Heart right ventricle (tissue), 16 donors: Measurements from ENCODE around the gene FBXO15. TPM values are rescaled to one million over a fixed set of nuclear protein-coding genes. Genes with fewer than 3 reads are reported as not detected.

ENCODE experiments used
- ATAC-seq, 8 donors: fragments of 200-7000 bp; cut with Tn5 transposase; one replicate each; pipeline ENCODE4 v1.9.1; 2020; ENCODE audit warnings: mild to moderate bottlenecking in 8 of 8, moderate library complexity in 8 of 8, moderate number of reproducible peaks in 1 of 8
- DNase-seq, 2 donors: peaks; one replicate each; pipeline ENCODE4 v3.0.0-alpha.2; 2020
- H3K27ac ChIP-seq, 10 donors: fragments of 200-600 bp; sonication (generic) in 2 of 10; one replicate each; pipeline versions ENCODE4 v1.5.0 to v1.8.0; 2020 to 2022; ENCODE audit warnings: mild to moderate bottlenecking in 3 of 10
- H3K27me3 ChIP-seq, 7 donors: fragments of 200-600 bp; one replicate each; pipeline ENCODE4 v1.8.0; 2021 to 2022; ENCODE audit warnings: mild to moderate bottlenecking in 2 of 7
- H3K36me3 ChIP-seq, 9 donors: fragments of 200-600 bp; sonication (generic) in 1 of 9; one replicate each; pipeline versions ENCODE4 v1.5.0 to v1.8.0; 2020 to 2022; ENCODE audit warnings: mild to moderate bottlenecking in 2 of 9
- H3K4me1 ChIP-seq, 9 donors: fragments of 200-600 bp; sonication (generic) in 1 of 9; one replicate each; pipeline versions ENCODE4 v1.5.0 to v1.8.0; 2020 to 2022; ENCODE audit warnings: mild to moderate bottlenecking in 4 of 9
- H3K4me3 ChIP-seq, 10 donors: fragments of 200-600 bp; sonication (generic) in 2 of 10; one replicate each; pipeline versions ENCODE4 v1.5.0 to v1.8.0; 2020 to 2022; ENCODE audit warnings: mild to moderate bottlenecking in 7 of 10, moderate library complexity in 2 of 10
- H3K9me3 ChIP-seq, 11 donors: fragments of 200-600 bp in 10 of 11; sonication (generic) in 2 of 11; one replicate each; pipeline versions ENCODE4 v1.5.0 to v1.8.0; 2013 to 2022; ENCODE audit warnings: mild to moderate bottlenecking in 2 of 11, control low read depth in 1 of 11, moderate library complexity in 1 of 11
- CTCF ChIP-seq, 9 donors: fragments of 200-600 bp; sonication (generic) in 2 of 9; IDR thresholded peaks; one replicate each; pipeline versions ENCODE4 v1.5.0 to v1.8.0; 2021 to 2022; ENCODE audit warnings: antibody characterized with exemption in 9 of 9, mild to moderate bottlenecking in 5 of 9, moderate library complexity in 1 of 9
- WGBS, 2 donors: extraction: QIAGEN DNeasy Blood & Tissue Kit; methylation state at CpG; one replicate each; pipeline ENCODE4 v1.1.7; 2013; ENCODE audit warnings: inconsistent platforms in 1 of 2; 5-methylcytosine and 5-hydroxymethylcytosine counted together
- intact Hi-C, 10 donors: fragments of 100-400 bp; cut with DNase I; formaldehyde crosslinking; loops; one replicate each; pipeline versions ENCODE4 v1.11.1 to v1.14.2; 2022
- polyA plus RNA-seq, 2 donors: library from polyadenylated mRNA; stranded (reverse); fragments of 200-250 nt; gene quantifications; one replicate each; pipeline ENCODE4 v1.2.3, GENCODE V29; 2013
- total RNA-seq, 10 donors: library from RNA; stranded (reverse); fragmentation: NEBNext Ultra II Directional in 3 of 10; extraction: Animal tissue kit (Norgen Biotek cat#: 25700) in 3 of 10; gene quantifications; one replicate each; pipeline versions ENCODE4 v1.2.1 to v1.2.4, GENCODE V29; 2021 to 2023
- donor health status: Arrhythmogenic right ventricular cardiomyopathy.
- donor health status: ischemic (EF 13 %, LVEDD 7.1; RV severe dilation, severe dysfunction).
- donor health status: healthy with polysubstance abuse.
- donor health status: DM: no; HTN: yes; CAD: no.
- donor health status: DM: no; HTN: no; CAD: no.
- donor health status: ischemic (EF 25% LVEDD 6.9; RV normal size, moderate dysfunction).
- donor health status: ischemic (EF 25% LVEDD 5.7; RV mildly dilated, moderate dysfunction).
- donor health status: healthy.
- donor health status: DM: yes; HTN: yes; CAD: no.
- donor health status: Ischemic cardiomyopathy.
- donor health status: ischemic (EF 35%, LVEDD 5.7; RV mildly dilated, moderate dysfunction).
- donor health status: nonischemic (EF 11% LVEDD 7.7; RV severe dilation, severe dysfunction).
- donor health status: DM: yes; HTN: yes; CAD: no.
- donor health status: PGD.
- donor health status: ischemic (EF 29% LVEDD 5.4; RV normal size, mild dysfunction).
- donor health status: nonischemic (EF 23%, LVEDD 6.1; RV moderate dilation, normal function).

FBXO15 gene
- total and polyA plus RNA-seq, 12 donors = 0.14 to 1.3 (median 0.38) TPM; not detected in 3

- 64 to 80% methylated on average over 12 of the region's 12 CpGs for WGBS, 2 donors
- H3K27me3 ChIP-seq = peaks cover 0 to 38% (median 11%) of the 10 kb centered on the region in 7 donors
Measured at GRCh38 chr18:74171910-74172606, 24.4 kb upstream of the FBXO15 start.

GRCh38 chr18:74166386-74166785 lies 18.8 kb upstream of the FBXO15 start:
- H3K9me3 ChIP-seq = no peaks in the 10 kb centered on the region
- WGBS, 2 donors = 57 to 58% methylated on average over 7 of the region's 7 CpGs
- ATAC-seq = no peak

More at GRCh38 chr18:74171910-74172606, 24.4 kb upstream of the FBXO15 start:
- no peak for TF ChIP-seq CTCF (IDR thresholded peaks at IDR 0.05)
- no peaks in the 10 kb centered on the region for H3K36me3 ChIP-seq
- no peaks in the 10 kb centered on the region for H3K9me3 ChIP-seq
- no peaks in the 10 kb centered on the region for H3K4me1 ChIP-seq
- H3K4me3 ChIP-seq = peak overlapping the region in 1 of 10 donors; percentile 4
- no peak overlapping the region for H3K27ac ChIP-seq
- no peak for DNase-seq
- ATAC-seq = no peak
- intact Hi-C loops = loop anchor here in 1 of 10 donors (10.0 kb wide), 1 partner anchor 57 kb away; no protein-coding TSS in a partner anchor

GRCh38 chr18:74163019-74163660 lies 15.5 kb upstream of the FBXO15 start:
- Histone ChIP-seq H3K27ac (peak overlapping the region in 1 of 10 donors; percentile 30), H3K4me1 (peaks cover 0 to 10% (median 0%) of the 10 kb centered on the region in 9 donors), H3K27me3 (no peaks in the 10 kb centered on the region), H3K36me3 (peaks cover 0 to 47% (median 15%) of the 10 kb centered on the region in 9 donors), H3K4me3 (no peak overlapping the region), H3K9me3 (no peaks in the 10 kb centered on the region)
- no peak for DNase-seq
- 63 to 70% methylated on average over 11 of the region's 11 CpGs for whole genome bisulfite sequencing, 2 donors
- ATAC-seq = peak in 1 of 8 donors; percentile 62
- TF ChIP-seq CTCF (IDR thresholded peaks at IDR 0.05) = peak in 2 of 9 donors; percentile 6
- intact Hi-C loops = no loop called here

More at GRCh38 chr18:74166386-74166785, 18.8 kb upstream of the FBXO15 start:
- no peak for TF ChIP-seq CTCF (IDR thresholded peaks at IDR 0.05)
- H3K27ac ChIP-seq = no peak overlapping the region
- DNase-seq = no peak
- H3K4me3 ChIP-seq = no peak overlapping the region
- intact Hi-C loops = no loop called here
- H3K4me1 ChIP-seq = peaks cover 0 to 10% (median 0%) of the 10 kb centered on the region in 9 donors
- peaks cover 0 to 15% (median 0%) of the 10 kb centered on the region in 9 donors for H3K36me3 ChIP-seq
- H3K27me3 ChIP-seq = peaks cover 0 to 12% (median 0%) of the 10 kb centered on the region in 7 donors

GRCh38 chr18:74155276-74155675 lies 7.6 kb upstream of the FBXO15 start:
- ATAC-seq (no peak), DNase-seq (no peak)
- Histone ChIP-seq H3K27ac (no peak overlapping the region), H3K27me3 (no peaks in the 10 kb centered on the region), H3K9me3 (no peaks in the 10 kb centered on the region), H3K4me3 (no peak overlapping the region), H3K4me1 (peaks cover 0 to 37% (median 27%) of the 10 kb centered on the region in 9 donors), H3K36me3 (peaks cover 0 to 80% (median 43%) of the 10 kb centered on the region in 9 donors)
- intact Hi-C loops = no loop called here
- WGBS, 2 donors = 87 to 91% methylated on average over 4 of the region's 4 CpGs
- TF ChIP-seq CTCF (IDR thresholded peaks at IDR 0.05) = no peak
